Heart left ventricle (tissue), 16 donors: ENCODE results near the gene TSC22D3. TPM values are rescaled to one million over a fixed set of nuclear protein-coding genes. Genes with fewer than 3 reads are reported as not detected.
"Not testable (repeated sequence)": the region's sequence is repeated elsewhere in the genome, so short reads cannot be mapped to it uniquely, and the experiment has no call there.

Experiments used
- ATAC-seq, 4 donors: fragments of 200-7000 bp; cut with Tn5 transposase; one replicate each; pipeline ENCODE4 v1.9.1; 2020 to 2022; ENCODE audit warnings: moderate library complexity in 4 of 4, mild to moderate bottlenecking in 3 of 4, moderate number of reproducible peaks in 1 of 4
- DNase-seq, 5 donors: peaks; one replicate each; pipeline ENCODE4 v3.0.0-alpha.2; 2020
- H3K27ac ChIP-seq, 12 donors: fragments of 200-600 bp; sonication (generic) in 4 of 12; one replicate each; pipeline versions ENCODE4 v1.5.0 to v1.8.0; 2016 to 2022; ENCODE audit warnings: mild to moderate bottlenecking in 2 of 12
- H3K27me3 ChIP-seq, 9 donors: fragments of 200-600 bp; sonication (generic) in 2 of 9; one replicate each; pipeline versions ENCODE4 v1.5.1 to v1.8.0; 2016 to 2022; ENCODE audit warnings: mild to moderate bottlenecking in 3 of 9
- H3K36me3 ChIP-seq, 9 donors: fragments of 200-600 bp; sonication (generic) in 2 of 9; one replicate each; pipeline versions ENCODE4 v1.5.0 to v1.8.0; 2018 to 2022; ENCODE audit warnings: mild to moderate bottlenecking in 2 of 9
- H3K4me1 ChIP-seq, 12 donors: fragments of 200-600 bp; sonication (generic) in 4 of 12; one replicate each; pipeline versions ENCODE4 v1.5.0 to v1.8.0; 2016 to 2022; ENCODE audit warnings: mild to moderate bottlenecking in 3 of 12
- H3K4me3 ChIP-seq, 12 donors: fragments of 200-600 bp; sonication (generic) in 4 of 12; one replicate each; pipeline versions ENCODE4 v1.5.0 to v1.8.0; 2017 to 2022; ENCODE audit warnings: mild to moderate bottlenecking in 9 of 12, moderate library complexity in 4 of 12
- H3K9me3 ChIP-seq, 12 donors: fragments of 200-600 bp; sonication (generic) in 4 of 12; one replicate each; pipeline versions ENCODE4 v1.5.0 to v1.8.0; 2016 to 2022; ENCODE audit warnings: mild to moderate bottlenecking in 1 of 12
- CTCF ChIP-seq, 12 donors: fragments of 200-600 bp; sonication (generic) in 4 of 12; IDR thresholded peaks; one replicate each; pipeline versions ENCODE4 v1.5.0 to v1.8.0; 2018 to 2022; ENCODE audit warnings: antibody characterized with exemption in 12 of 12, mild to moderate bottlenecking in 5 of 12
- POLR2A ChIP-seq, 2 donors: fragments of 450-650 bp; IDR thresholded peaks; one replicate each; pipeline ENCODE4 v1.6.1; 2017; ENCODE audit warnings: antibody characterized with exemption in 2 of 2, mild to moderate bottlenecking in 2 of 2, moderate library complexity in 2 of 2
- WGBS, 4 donors: extraction: QIAGEN DNeasy Blood & Tissue Kit in 2 of 4; methylation state at CpG; one replicate each; pipeline versions ENCODE4 v1.1.5 to v1.1.7; 2013 to 2018; 5-methylcytosine and 5-hydroxymethylcytosine counted together
- intact Hi-C, 10 donors: fragments of 100-400 bp; cut with DNase I; formaldehyde crosslinking; loops; one replicate each; pipeline versions ENCODE4 v1.11.1 to v1.14.2; 2022
- polyA plus RNA-seq, 2 donors: library from polyadenylated mRNA; stranded (reverse); fragments of 200-250 nt; gene quantifications; one replicate each; pipeline ENCODE4 v1.2.3, GENCODE V29; 2013
- total RNA-seq, 9 donors: library from RNA; depleted of rRNA in 2 of 9; stranded (reverse); fragments of >200 nt in 2 of 9; fragmentation: NEBNext Ultra II Directional in 3 of 9; extraction: Animal tissue kit (Norgen Biotek cat#: 25700) in 3 of 9; gene quantifications; one replicate each; pipeline versions ENCODE4 v1.1.0 to v1.2.4, GENCODE V29; 2016 to 2023
- donor health status: ischemic (EF 13 %, LVEDD 7.1; RV severe dilation, severe dysfunction).
- donor health status: healthy with polysubstance abuse.
- donor health status: DM: no; HTN: yes; CAD: no.
- donor health status: DM: no; HTN: no; CAD: no.
- donor health status: ischemic (EF 25% LVEDD 6.9; RV normal size, moderate dysfunction).
- donor health status: ischemic (EF 25% LVEDD 5.7; RV mildly dilated, moderate dysfunction).
- donor health status: healthy.
- donor health status: DM: yes; HTN: yes; CAD: no.
- donor health status: ischemic (EF 35%, LVEDD 5.7; RV mildly dilated, moderate dysfunction).
- donor health status: nonischemic (EF 11% LVEDD 7.7; RV severe dilation, severe dysfunction).
- donor health status: DM: yes; HTN: yes; CAD: no.
- donor health status: PGD.
- donor health status: ischemic (EF 29% LVEDD 5.4; RV normal size, mild dysfunction).
- donor health status: nonischemic (EF 23%, LVEDD 6.1; RV moderate dilation, normal function).

The TSC22D3 gene
- total and polyA plus RNA-seq, 11 donors: 28.0 to 145 (median 33.9) TPM

- Histone ChIP-seq H3K9me3 (peaks cover 0 to 21% (median 1%) of the 10 kb centered on the region in 12 donors), H3K27ac (no peak overlapping the region), H3K4me3 (no peak overlapping the region), H3K4me1 (no peaks in the 10 kb centered on the region), H3K36me3 (no peaks in the 10 kb centered on the region), H3K27me3 (peaks cover 0 to 19% (median 0%) of the 10 kb centered on the region in 9 donors)
- ATAC-seq (no peak), DNase-seq (no peak)
- TF ChIP-seq CTCF (IDR thresholded peaks at IDR 0.05) (no peak), POLR2A (IDR thresholded peaks at IDR 0.05) (no peak)
- intact Hi-C loops: no loop called here
These were observed 43.4 kb upstream of the TSC22D3 start for GRCh38 chrX:107818900-107819521.

GRCh38 chrX:107810053-107810452 lies 34.5 kb upstream of the TSC22D3 start:
- intact Hi-C loops, H3K36me3 ChIP-seq, H3K9me3 ChIP-seq, H3K27ac ChIP-seq, DNase-seq, ATAC-seq, H3K4me3 ChIP-seq, H3K4me1 ChIP-seq: not testable (repeated sequence)
- WGBS, 4 donors: 82 to 94% (median 88%) methylated on average over 10 of the region's 10 CpGs
- peaks cover 0 to 28% (median 0%) of the 10 kb centered on the region in 9 donors for H3K27me3 ChIP-seq

- no peak for DNase-seq
- Histone ChIP-seq H3K36me3 (no peaks in the 10 kb centered on the region), H3K9me3 (peaks cover 0 to 27% (median 0%) of the 10 kb centered on the region in 12 donors), H3K4me1 (no peaks in the 10 kb centered on the region), H3K27ac (no peak overlapping the region), H3K27me3 (peaks cover 0 to 11% (median 0%) of the 10 kb centered on the region in 9 donors), H3K4me3 (no peak overlapping the region)
- no peak for TF ChIP-seq CTCF (IDR thresholded peaks at IDR 0.05)
- TF ChIP-seq POLR2A (IDR thresholded peaks at IDR 0.05): no peak
- ATAC-seq: no peak
- intact Hi-C loops: no loop called here
- WGBS, 4 donors: 77 to 88% (median 85%) methylated on average over 3 of the region's 3 CpGs
These were observed 29.6 kb upstream of the TSC22D3 start for GRCh38 chrX:107805179-107805578.

- intact Hi-C loops: no loop called here
- H3K27me3 ChIP-seq: peaks cover 0 to 12% (median 0%) of the 10 kb centered on the region in 9 donors
These were observed 28.8 kb upstream of the TSC22D3 start for GRCh38 chrX:107804427-107804826.

More at GRCh38 chrX:107804427-107804826, 28.8 kb upstream of the TSC22D3 start:
- WGBS, 4 donors: 65 to 100% (median 82%) methylated on average over 1 of the region's 1 CpG
- Histone ChIP-seq H3K27ac (no peak overlapping the region), H3K4me1 (no peaks in the 10 kb centered on the region), H3K4me3 (no peak overlapping the region), H3K9me3 (peaks cover 0 to 27% (median 0%) of the 10 kb centered on the region in 12 donors), H3K36me3 (no peaks in the 10 kb centered on the region)
- DNase-seq (no peak), ATAC-seq (no peak)
- no peak for TF ChIP-seq CTCF (IDR thresholded peaks at IDR 0.05)
- TF ChIP-seq POLR2A (IDR thresholded peaks at IDR 0.05): no peak
